HCT116 (cell line): ENCODE results near the gene SKA2.

ENCODE experiments used
- CTCF ChIP-seq, 3 experiments: fragments of 200-600 bp in 1 of 3; sonication (generic) in 1 of 3; IDR thresholded peaks in 2 of 3; conservative IDR thresholded peaks in 1 of 3; 2 replicates each; pipeline ENCODE4 v1.5.1; 2012 to 2017; ENCODE audit warnings: low read depth in 2 of 3, low read length in 2 of 3, antibody characterized with exemption in 1 of 3, borderline replicate concordance in 1 of 3, control low read depth in 1 of 3, mild to moderate bottlenecking in 1 of 3, mixed read lengths in 1 of 3, mixed run types in 1 of 3, moderate library complexity in 1 of 3; ENCODE audit not compliant: insufficient read depth in 1 of 3
- EZH2 ChIP-seq: fragments of 200-600 bp; sonication (generic); IDR thresholded peaks from 2 replicates; pipeline ENCODE4 v1.6.1; 2017; ENCODE audit warnings: antibody characterized with exemption, mixed run types
- JUND ChIP-seq: IDR thresholded peaks from 2 replicates; pipeline ENCODE4 v1.6.1; 2012
- MAX ChIP-seq: IDR thresholded peaks from 2 replicates; pipeline ENCODE4 v1.6.1; 2012
- POLR2A ChIP-seq: IDR thresholded peaks from 2 replicates; pipeline ENCODE4 v1.7.0; 2011; ENCODE audit warnings: borderline replicate concordance; ENCODE audit not compliant: insufficient read depth, insufficient read length; ENCODE audit errors: extremely low read depth

DNA sequence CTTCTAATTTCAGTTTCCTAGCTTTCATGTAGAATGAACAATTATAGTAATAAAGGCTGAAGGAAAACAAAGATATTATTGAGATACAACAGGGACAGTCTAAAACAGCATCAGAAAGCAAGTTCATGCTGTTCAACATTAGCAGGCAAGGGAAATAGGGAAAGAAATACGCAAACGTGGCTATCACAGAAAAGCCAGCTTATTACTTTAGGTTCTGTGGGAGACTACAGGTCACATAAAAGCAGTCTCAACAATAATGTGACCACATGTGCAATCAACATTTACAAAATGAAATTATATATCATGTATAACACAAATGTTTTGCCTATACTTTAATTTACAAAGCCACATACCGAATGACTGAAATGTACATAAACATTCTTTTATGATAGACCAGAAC, 43.4 kb downstream of the SKA2 start:
- TF ChIP-seq JUND = no peak
- no peak for TF ChIP-seq EZH2
- no peak for TF ChIP-seq MAX
- no peak for TF ChIP-seq POLR2A
- TF ChIP-seq CTCF (IDR thresholded peaks at IDR 0.05 in 2 of 3, conservative IDR thresholded peaks at IDR 0.05 in 1 of 3; ENCODE audit: borderline replicate concordance in 1 of 3, insufficient read depth in 1 of 3, low read depth in 2 of 3, low read length in 2 of 3) = no peak
